A549 (cell line): ENCODE measurements around the gene MAGEF1.

Experiments used
- BHLHE40 ChIP-seq: IDR thresholded peaks from 2 replicates; pipeline ENCODE4 v1.6.1; 2012; ENCODE audit warnings: low read depth, low read length, inconsistent platforms
- EP300 ChIP-seq, 2 experiments: fragments of >200 bp; sonication (Bioruptor Twin); formaldehyde crosslinking; IDR thresholded peaks; 2 replicates in 1 of 2; 3 replicates in 1 of 2; pipeline ENCODE4 v1.6.1; 2016 to 2017
- JUN ChIP-seq, 2 experiments: fragments of >200 bp; sonication (Bioruptor Twin); formaldehyde crosslinking; IDR thresholded peaks; 2 replicates in 1 of 2; 3 replicates in 1 of 2; pipeline ENCODE4 v1.6.1; 2016 to 2017
- MYC ChIP-seq: IDR thresholded peaks from 2 replicates; pipeline ENCODE4 v1.6.1; 2012; ENCODE audit warnings: mild to moderate bottlenecking, inconsistent platforms, low read length, improper control_type of control experiment, borderline replicate concordance
- NR3C1 ChIP-seq: fragments of >200 bp; sonication (Bioruptor Twin); formaldehyde crosslinking; IDR thresholded peaks from 3 replicates; pipeline ENCODE4 v1.6.1; 2017
- PHF8 ChIP-seq: fragments of 200-600 bp; sonication (generic); IDR thresholded peaks from 2 replicates; pipeline ENCODE4 v1.6.1; 2016; ENCODE audit warnings: low read depth, mild to moderate bottlenecking, antibody characterized with exemption, moderate library complexity, borderline replicate concordance
- POLR2A ChIP-seq: IDR thresholded peaks from 2 replicates; pipeline ENCODE4 v1.6.1; 2012; ENCODE audit warnings: mild to moderate bottlenecking, low read length
- POLR2AphosphoS2 ChIP-seq: conservative IDR thresholded peaks from 2 replicates; pipeline ENCODE4 v1.6.1; 2012; ENCODE audit warnings: low read length, improper control_type of control experiment, inconsistent platforms
- RNF2 ChIP-seq: fragments of 200-600 bp; sonication (generic); IDR thresholded peaks from 2 replicates; pipeline ENCODE4 v1.6.1; 2016; ENCODE audit warnings: low read depth, mild to moderate bottlenecking, antibody characterized with exemption, moderate library complexity, borderline replicate concordance
- SREBF2 ChIP-seq: fragments of 450-650 bp; IDR thresholded peaks from 2 replicates; pipeline ENCODE4 v1.6.1; 2014; ENCODE audit warnings: mild to moderate bottlenecking, moderate library complexity
- TP53 ChIP-seq: fragments of 250-450 bp; sonication (Bioruptor Pico); IDR thresholded peaks from 2 replicates; pipeline ENCODE4 v1.5.0; 2021; ENCODE audit warnings: mild to moderate bottlenecking, moderate library complexity
- TF ChIP-seq, protein P1 (sequence below): fragments of >200 bp; sonication (Bioruptor Twin); formaldehyde crosslinking; IDR thresholded peaks from 3 replicates; pipeline ENCODE4 v1.5.1; 2016
- TF ChIP-seq, protein P2 (sequence below): IDR thresholded peaks from 2 replicates; pipeline ENCODE4 v1.6.1; 2012

DNA sequence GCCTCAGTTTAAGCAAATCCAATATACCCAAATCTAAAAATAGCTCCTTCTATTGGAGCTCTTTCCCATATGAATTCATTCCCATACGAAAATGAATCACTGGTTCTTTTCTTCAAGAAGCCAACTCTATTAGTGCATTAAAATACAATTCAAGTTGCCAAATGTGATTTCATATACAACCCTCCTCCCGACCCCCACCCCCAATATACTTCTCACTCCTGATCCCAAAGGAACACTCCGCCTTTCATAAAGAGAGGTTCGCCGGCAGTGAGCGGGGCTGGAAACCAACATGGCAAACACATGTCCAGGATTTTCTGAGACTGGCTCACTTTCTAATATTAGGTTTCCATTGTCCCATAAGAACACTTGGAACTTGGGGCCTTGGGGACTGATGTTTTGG lies 48.5 kb downstream of the MAGEF1 start:
- TF ChIP-seq, protein P1, sequence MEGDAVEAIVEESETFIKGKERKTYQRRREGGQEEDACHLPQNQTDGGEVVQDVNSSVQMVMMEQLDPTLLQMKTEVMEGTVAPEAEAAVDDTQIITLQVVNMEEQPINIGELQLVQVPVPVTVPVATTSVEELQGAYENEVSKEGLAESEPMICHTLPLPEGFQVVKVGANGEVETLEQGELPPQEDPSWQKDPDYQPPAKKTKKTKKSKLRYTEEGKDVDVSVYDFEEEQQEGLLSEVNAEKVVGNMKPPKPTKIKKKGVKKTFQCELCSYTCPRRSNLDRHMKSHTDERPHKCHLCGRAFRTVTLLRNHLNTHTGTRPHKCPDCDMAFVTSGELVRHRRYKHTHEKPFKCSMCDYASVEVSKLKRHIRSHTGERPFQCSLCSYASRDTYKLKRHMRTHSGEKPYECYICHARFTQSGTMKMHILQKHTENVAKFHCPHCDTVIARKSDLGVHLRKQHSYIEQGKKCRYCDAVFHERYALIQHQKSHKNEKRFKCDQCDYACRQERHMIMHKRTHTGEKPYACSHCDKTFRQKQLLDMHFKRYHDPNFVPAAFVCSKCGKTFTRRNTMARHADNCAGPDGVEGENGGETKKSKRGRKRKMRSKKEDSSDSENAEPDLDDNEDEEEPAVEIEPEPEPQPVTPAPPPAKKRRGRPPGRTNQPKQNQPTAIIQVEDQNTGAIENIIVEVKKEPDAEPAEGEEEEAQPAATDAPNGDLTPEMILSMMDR, result no peak
- no peak for TF ChIP-seq POLR2A
- no peak for TF ChIP-seq EP300 (IDR thresholded peaks at IDR 0.05)
- no peak for TF ChIP-seq PHF8
- TF ChIP-seq POLR2AphosphoS2, result no peak
- TF ChIP-seq, protein P2, sequence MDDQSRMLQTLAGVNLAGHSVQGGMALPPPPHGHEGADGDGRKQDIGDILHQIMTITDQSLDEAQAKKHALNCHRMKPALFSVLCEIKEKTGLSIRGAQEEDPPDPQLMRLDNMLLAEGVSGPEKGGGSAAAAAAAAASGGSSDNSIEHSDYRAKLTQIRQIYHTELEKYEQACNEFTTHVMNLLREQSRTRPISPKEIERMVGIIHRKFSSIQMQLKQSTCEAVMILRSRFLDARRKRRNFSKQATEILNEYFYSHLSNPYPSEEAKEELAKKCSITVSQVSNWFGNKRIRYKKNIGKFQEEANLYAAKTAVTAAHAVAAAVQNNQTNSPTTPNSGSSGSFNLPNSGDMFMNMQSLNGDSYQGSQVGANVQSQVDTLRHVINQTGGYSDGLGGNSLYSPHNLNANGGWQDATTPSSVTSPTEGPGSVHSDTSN, result no peak
- no peak for TF ChIP-seq TP53 (CRISPR knock-in tag)
- TF ChIP-seq BHLHE40, result no peak
- TF ChIP-seq NR3C1, result no peak
- no peak for TF ChIP-seq SREBF2
- TF ChIP-seq JUN (IDR thresholded peaks at IDR 0.05), result no peak
- TF ChIP-seq MYC, result no peak
- TF ChIP-seq RNF2, result no peak
